Mucosa of rectum (tissue), 2 donors: ENCODE results near the gene SPTLC3.

Source experiments
- H3K27ac ChIP-seq, 2 donors: one replicate each; pipeline ENCODE4 v1.7.0; 2013; ENCODE audit warnings: inconsistent platforms in 2 of 2, low read depth in 2 of 2, low read length in 2 of 2
- H3K27me3 ChIP-seq, 2 donors: one replicate each; pipeline ENCODE4 v1.7.0; 2013; ENCODE audit warnings: low read length in 2 of 2; ENCODE audit not compliant: control insufficient read depth in 2 of 2, insufficient read depth in 2 of 2
- H3K36me3 ChIP-seq, 2 donors: one replicate each; pipeline ENCODE4 v1.7.0; 2013; ENCODE audit warnings: low read length in 2 of 2; ENCODE audit not compliant: control insufficient read depth in 2 of 2, insufficient read depth in 2 of 2
- H3K4me1 ChIP-seq, 2 donors: one replicate each; pipeline ENCODE4 v1.7.0; 2013; ENCODE audit warnings: low read length in 2 of 2, mild to moderate bottlenecking in 1 of 2; ENCODE audit not compliant: control insufficient read depth in 2 of 2, insufficient read depth in 2 of 2
- H3K4me3 ChIP-seq, 2 donors: one replicate each; pipeline ENCODE4 v1.7.0; 2013; ENCODE audit warnings: low read length in 2 of 2
- H3K9ac ChIP-seq, 2 donors: one replicate each; pipeline ENCODE4 v1.7.0; 2013; ENCODE audit warnings: low read length in 2 of 2, low read depth in 1 of 2, mild to moderate bottlenecking in 1 of 2
- H3K9me3 ChIP-seq, 2 donors: one replicate each; pipeline ENCODE4 v1.7.0; 2013; ENCODE audit warnings: low read length in 2 of 2; ENCODE audit not compliant: control insufficient read depth in 2 of 2
- donor health status: healthy.
- donor health status: Normal muscosa, but diverticular disease.

The SPTLC3 gene

GRCh38 chr20:13121840-13122515, 113.2 kb downstream of the SPTLC3 start:
- H3K27me3 ChIP-seq, result no peaks in the 10 kb centered on the region
- H3K4me1 ChIP-seq, result no peaks in the 10 kb centered on the region
- H3K9me3 ChIP-seq, result no peaks in the 10 kb centered on the region
- no peak overlapping the region for H3K4me3 ChIP-seq
- H3K27ac ChIP-seq, result no peak overlapping the region
- H3K9ac ChIP-seq, result no peak overlapping the region
- no peaks in the 10 kb centered on the region for H3K36me3 ChIP-seq

GRCh38 chr20:13125486-13125885, 116.7 kb downstream of the SPTLC3 start:
- no peak overlapping the region for H3K9ac ChIP-seq
- H3K9me3 ChIP-seq, result no peaks in the 10 kb centered on the region
- no peaks in the 10 kb centered on the region for H3K4me1 ChIP-seq
- peaks cover 0 to 3% of the 10 kb centered on the region in 2 donors for H3K36me3 ChIP-seq
- no peaks in the 10 kb centered on the region for H3K27me3 ChIP-seq
- H3K27ac ChIP-seq, result no peak overlapping the region
- H3K4me3 ChIP-seq, result no peak overlapping the region

GRCh38 chr20:13128173-13128572, 119.4 kb downstream of the SPTLC3 start:
- no peaks in the 10 kb centered on the region for H3K27me3 ChIP-seq
- H3K9ac ChIP-seq, result no peak overlapping the region
- H3K36me3 ChIP-seq, result peaks cover 0 to 3% of the 10 kb centered on the region in 2 donors
- H3K4me3 ChIP-seq, result no peak overlapping the region
- no peak overlapping the region for H3K27ac ChIP-seq
- no peaks in the 10 kb centered on the region for H3K4me1 ChIP-seq
- H3K9me3 ChIP-seq, result no peaks in the 10 kb centered on the region

GRCh38 chr20:13130061-13130706, 121.4 kb downstream of the SPTLC3 start:
- no peaks in the 10 kb centered on the region for H3K4me1 ChIP-seq
- no peak overlapping the region for H3K4me3 ChIP-seq
- no peaks in the 10 kb centered on the region for H3K27me3 ChIP-seq
- no peaks in the 10 kb centered on the region for H3K9me3 ChIP-seq
- peaks cover 3% of the 10 kb centered on the region in 2 donors for H3K36me3 ChIP-seq
- H3K27ac ChIP-seq, result no peak overlapping the region
- no peak overlapping the region for H3K9ac ChIP-seq

GRCh38 chr20:13130707-13131103, 121.9 kb downstream of the SPTLC3 start:
- Histone ChIP-seq H3K4me1 (no peaks in the 10 kb centered on the region), H3K27me3 (no peaks in the 10 kb centered on the region), H3K36me3 (peaks cover 3% of the 10 kb centered on the region in 2 donors), H3K9me3 (no peaks in the 10 kb centered on the region), H3K27ac (no peak overlapping the region), H3K4me3 (no peak overlapping the region), H3K9ac (no peak overlapping the region)

GRCh38 chr20:13131688-13132087, 122.9 kb downstream of the SPTLC3 start:
- no peak overlapping the region for H3K27ac ChIP-seq
- H3K4me1 ChIP-seq, result no peaks in the 10 kb centered on the region
- peaks cover 3% of the 10 kb centered on the region in 2 donors for H3K36me3 ChIP-seq
- H3K9me3 ChIP-seq, result no peaks in the 10 kb centered on the region
- H3K4me3 ChIP-seq, result no peak overlapping the region
- H3K27me3 ChIP-seq, result no peaks in the 10 kb centered on the region
- H3K9ac ChIP-seq, result no peak overlapping the region

- Histone ChIP-seq H3K9me3 (no peaks in the 10 kb centered on the region), H3K27ac (no peak overlapping the region), H3K36me3 (no peaks in the 10 kb centered on the region), H3K4me3 (no peak overlapping the region), H3K4me1 (no peaks in the 10 kb centered on the region), H3K27me3 (no peaks in the 10 kb centered on the region), H3K9ac (no peak overlapping the region)
Measured at GRCh38 chr20:13139459-13140150, 130.8 kb downstream of the SPTLC3 start.

GRCh38 chr20:13140201-13140600, 131.4 kb downstream of the SPTLC3 start:
- no peaks in the 10 kb centered on the region for H3K27me3 ChIP-seq
- no peaks in the 10 kb centered on the region for H3K9me3 ChIP-seq
- no peaks in the 10 kb centered on the region for H3K4me1 ChIP-seq
- no peak overlapping the region for H3K4me3 ChIP-seq
- H3K9ac ChIP-seq, result no peak overlapping the region
- no peak overlapping the region for H3K27ac ChIP-seq
- no peaks in the 10 kb centered on the region for H3K36me3 ChIP-seq

- Histone ChIP-seq H3K27me3 (no peaks in the 10 kb centered on the region), H3K4me3 (no peak overlapping the region), H3K4me1 (no peaks in the 10 kb centered on the region), H3K27ac (no peak overlapping the region), H3K36me3 (no peaks in the 10 kb centered on the region), H3K9me3 (no peaks in the 10 kb centered on the region), H3K9ac (no peak overlapping the region)
Measured at GRCh38 chr20:13140775-13141174, 132.0 kb downstream of the SPTLC3 start.

- no peak overlapping the region for H3K4me3 ChIP-seq
- no peak overlapping the region for H3K9ac ChIP-seq
- no peak overlapping the region for H3K27ac ChIP-seq
- H3K27me3 ChIP-seq, result no peaks in the 10 kb centered on the region
- H3K9me3 ChIP-seq, result no peaks in the 10 kb centered on the region
- no peaks in the 10 kb centered on the region for H3K4me1 ChIP-seq
- H3K36me3 ChIP-seq, result no peaks in the 10 kb centered on the region
Measured at GRCh38 chr20:13141546-13141945, 132.8 kb downstream of the SPTLC3 start.
